Measurements from ENCODE around the gene DESI1. TPM values are rescaled to one million over a fixed set of nuclear protein-coding genes. Genes with fewer than 3 reads are reported as not detected.

Gene DESI1
- total and polyA plus RNA-seq, 2 of the 13 experiments (the other 11 are each of a cell fraction or from before 2014, with no cell fraction given) = 21.6 to 29.2 TPM

GRCh38 chr22:41654322-41654721, 33.5 kb upstream of the DESI1 start (continued):
- TF ChIP-seq RBFOX2 (IDR thresholded peaks at IDR 0.05; ENCODE audit: low read depth, low read length) (no peak), NKX3-1 (CRISPR knock-in tag; IDR thresholded peaks at IDR 0.05) (no peak), MED8 (CRISPR knock-in tag; IDR thresholded peaks at IDR 0.05; ENCODE audit: insufficient replicate concordance) (no peak), ZNF576 (CRISPR knock-in tag; IDR thresholded peaks at IDR 0.05) (no peak), IRF9 (CRISPR knock-in tag; IDR thresholded peaks at IDR 0.05; ENCODE audit: borderline replicate concordance) (no peak), PLSCR1 (CRISPR knock-in tag; IDR thresholded peaks at IDR 0.05; ENCODE audit: borderline replicate concordance) (no peak), MAFF (IDR thresholded peaks at IDR 0.05; ENCODE audit: low read depth, low read length) (no peak), SMAD1 (CRISPR knock-in tag; IDR thresholded peaks at IDR 0.05; ENCODE audit: borderline replicate concordance, low read depth) (no peak), ZSCAN5A (CRISPR knock-in tag; IDR thresholded peaks at IDR 0.05; ENCODE audit: borderline replicate concordance) (no peak), ZNF709 (CRISPR knock-in tag; IDR thresholded peaks at IDR 0.05) (no peak), SOX13 (IDR thresholded peaks at IDR 0.05) (no peak), SOX13 (CRISPR knock-in tag; conservative IDR thresholded peaks at IDR 0.05 in 1 of 2, IDR thresholded peaks at IDR 0.05 in 1 of 2) (peak in 1 of 2 experiments; percentile 17; a peak in 1 of 4 replicates), ZSCAN9 (CRISPR knock-in tag; IDR thresholded peaks at IDR 0.05; ENCODE audit: borderline replicate concordance) (no peak), KLF9 (CRISPR knock-in tag; IDR thresholded peaks at IDR 0.05; ENCODE audit: low read depth) (no peak), PITX1 (CRISPR knock-in tag; IDR thresholded peaks at IDR 0.05) (0 out of 2 replicates have a peak, but pooled peaks have one; percentile 17), ELK4 (CRISPR knock-in tag; IDR thresholded peaks at IDR 0.05; ENCODE audit: borderline replicate concordance) (no peak), ZBTB46 (CRISPR knock-in tag; IDR thresholded peaks at IDR 0.05; ENCODE audit: borderline replicate concordance) (no peak), CREBL2 (CRISPR knock-in tag; IDR thresholded peaks at IDR 0.05; ENCODE audit: borderline replicate concordance) (no peak), ZBTB14 (CRISPR knock-in tag; IDR thresholded peaks at IDR 0.05) (no peak), SMAD3 (CRISPR knock-in tag; IDR thresholded peaks at IDR 0.05) (no peak), TFDP2 (CRISPR knock-in tag; IDR thresholded peaks at IDR 0.05) (no peak)

Data from HepG2 (cell line).